ENCODE measurements around the gene PPCDC.

PPCDC gene

DNA sequence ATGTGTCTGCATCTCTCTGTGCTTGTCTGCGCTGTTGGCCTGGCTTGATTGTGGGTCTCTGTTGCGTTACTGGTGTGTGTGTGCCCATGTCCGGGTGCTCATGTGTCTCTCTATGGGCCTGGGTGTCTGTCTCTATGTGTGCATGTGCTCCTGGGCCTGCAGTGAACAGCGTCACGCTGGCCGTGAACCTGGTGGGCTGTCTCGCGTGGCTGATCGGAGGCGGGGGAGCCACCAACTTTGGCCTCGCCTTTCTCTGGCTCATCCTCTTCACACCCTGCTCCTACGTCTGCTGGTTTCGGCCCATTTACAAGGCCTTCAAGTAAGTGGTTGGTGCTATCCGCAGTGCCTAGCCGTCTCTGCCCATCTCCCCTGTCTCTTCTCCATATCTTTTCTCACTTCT is 7.0 kb upstream of the PPCDC start:
- DNase-seq (ENCODE audit: low spot score): no peak

DNA sequence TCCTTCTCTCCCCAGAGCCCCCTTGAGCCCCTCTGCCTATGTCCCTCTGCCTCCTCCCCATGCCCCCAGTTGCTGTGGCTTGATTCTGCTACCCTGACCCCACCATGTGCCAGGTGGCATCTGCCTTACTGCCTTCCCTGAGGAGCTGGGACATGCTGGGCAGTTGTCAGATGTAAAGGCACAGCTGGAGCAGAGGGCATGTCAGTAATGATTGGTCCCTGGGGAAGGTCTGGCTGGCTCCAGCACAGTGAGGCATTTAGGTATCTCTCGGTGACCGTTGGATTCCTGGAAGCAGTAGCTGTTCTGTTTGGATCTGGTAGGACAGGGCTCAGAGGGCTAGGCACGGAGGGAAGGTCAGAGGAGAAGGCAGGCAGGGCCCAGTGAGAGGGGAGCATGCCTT is 3.5 kb upstream of the PPCDC start:
- no peak for DNase-seq (ENCODE audit: low spot score)

DNA sequence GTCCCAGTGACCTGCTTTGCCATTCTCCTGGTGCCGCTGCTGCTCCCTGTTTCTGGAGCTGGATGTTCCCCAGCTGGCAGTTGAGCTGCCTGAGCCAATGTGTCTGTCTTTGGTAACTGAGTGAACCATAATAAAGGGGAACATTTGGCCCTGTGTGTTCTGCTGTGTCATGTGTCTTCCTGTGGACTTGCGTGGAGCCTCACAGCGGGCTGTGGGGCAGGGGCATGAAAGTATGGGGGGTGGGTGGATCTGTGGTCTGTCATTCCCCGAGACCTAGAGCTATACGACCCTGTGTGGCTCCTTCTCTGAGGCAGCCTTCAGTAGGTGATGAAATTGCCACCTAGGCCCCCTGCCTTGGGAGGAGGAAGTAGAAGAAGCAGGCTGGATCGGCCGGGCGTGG is 2.0 kb upstream of the PPCDC start:
- no peak for DNase-seq (ENCODE audit: low spot score)

DNA sequence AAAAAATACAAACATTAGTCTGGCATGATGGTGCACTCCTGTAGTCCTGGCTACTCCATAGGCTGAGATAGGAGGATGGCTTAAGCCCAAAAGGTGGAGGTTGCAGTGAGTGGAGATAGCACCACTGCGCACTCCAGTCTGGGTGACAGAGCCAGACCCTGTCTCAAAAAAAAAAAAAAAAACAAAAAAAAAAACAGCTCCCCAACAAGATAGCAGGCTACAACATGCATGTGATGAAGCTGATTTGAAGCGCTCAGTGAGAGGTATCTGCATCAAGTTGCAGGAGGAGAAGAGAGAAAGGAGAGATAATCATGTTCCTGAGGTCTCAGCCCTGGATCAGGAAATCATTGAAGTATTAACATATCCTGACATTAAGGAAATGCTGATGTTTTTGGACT is 608 bp upstream of the PPCDC start:
- no peak for DNase-seq (ENCODE audit: low spot score)

DNA sequence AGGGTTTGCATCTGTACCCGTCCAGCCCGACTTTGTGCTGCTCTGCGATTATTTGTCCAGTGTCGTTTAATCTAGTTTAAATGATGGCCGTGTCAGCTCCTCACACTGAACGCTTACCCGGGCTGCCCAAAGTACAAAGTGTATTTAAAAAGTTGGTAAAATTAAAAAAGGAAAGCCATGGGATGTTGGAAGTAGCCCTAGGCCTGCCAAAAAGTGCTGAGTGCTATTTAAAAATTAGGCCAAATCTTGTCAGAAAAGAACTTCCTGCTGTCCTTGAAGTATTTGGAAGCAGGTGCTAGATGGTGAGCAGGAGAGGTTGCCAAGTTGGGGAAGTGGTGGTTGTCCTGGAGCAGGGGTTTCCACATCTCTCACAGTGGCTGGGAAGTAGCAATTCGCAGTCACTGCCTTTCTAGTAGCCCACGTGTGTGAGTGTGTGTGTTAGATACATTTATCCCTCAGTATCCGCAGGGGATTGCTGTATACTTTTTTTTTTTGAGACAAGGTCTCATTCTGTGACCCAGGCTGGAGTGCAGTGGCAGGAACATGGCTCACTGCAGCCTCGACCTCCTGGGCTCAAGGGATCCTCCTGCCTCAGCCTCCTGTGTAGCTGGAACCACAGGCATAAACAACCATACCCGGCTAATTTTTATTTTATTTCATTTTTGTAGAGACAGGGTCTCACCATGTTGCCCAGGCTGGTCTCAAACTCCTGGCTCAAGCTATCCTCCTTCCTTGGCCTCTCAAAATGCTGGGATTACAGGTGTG is 664 bp downstream of the PPCDC start:
- DNase-seq (ENCODE audit: low spot score): peak; percentile 36

DNA sequence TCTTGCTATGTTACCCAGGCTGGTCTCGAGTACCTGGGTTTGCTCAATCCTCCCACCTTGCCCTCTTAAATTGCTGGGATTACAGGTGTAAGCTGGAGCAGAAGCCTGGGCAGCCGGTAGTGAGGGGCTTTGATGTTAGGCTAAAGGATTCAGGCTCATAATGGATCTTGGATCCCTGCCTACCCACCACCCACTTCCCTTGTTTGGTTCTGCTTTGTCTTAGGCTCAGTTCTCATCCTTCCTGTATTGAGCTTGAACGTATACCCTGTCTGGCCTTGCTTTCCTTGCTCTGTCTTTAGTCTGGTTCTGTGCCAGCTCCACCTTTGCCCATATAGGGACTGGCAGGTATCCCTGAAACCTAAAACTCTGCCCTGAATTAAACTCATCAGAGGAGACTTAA is 1.7 kb downstream of the PPCDC start:
- no peak for DNase-seq (ENCODE audit: low spot score)

DNA sequence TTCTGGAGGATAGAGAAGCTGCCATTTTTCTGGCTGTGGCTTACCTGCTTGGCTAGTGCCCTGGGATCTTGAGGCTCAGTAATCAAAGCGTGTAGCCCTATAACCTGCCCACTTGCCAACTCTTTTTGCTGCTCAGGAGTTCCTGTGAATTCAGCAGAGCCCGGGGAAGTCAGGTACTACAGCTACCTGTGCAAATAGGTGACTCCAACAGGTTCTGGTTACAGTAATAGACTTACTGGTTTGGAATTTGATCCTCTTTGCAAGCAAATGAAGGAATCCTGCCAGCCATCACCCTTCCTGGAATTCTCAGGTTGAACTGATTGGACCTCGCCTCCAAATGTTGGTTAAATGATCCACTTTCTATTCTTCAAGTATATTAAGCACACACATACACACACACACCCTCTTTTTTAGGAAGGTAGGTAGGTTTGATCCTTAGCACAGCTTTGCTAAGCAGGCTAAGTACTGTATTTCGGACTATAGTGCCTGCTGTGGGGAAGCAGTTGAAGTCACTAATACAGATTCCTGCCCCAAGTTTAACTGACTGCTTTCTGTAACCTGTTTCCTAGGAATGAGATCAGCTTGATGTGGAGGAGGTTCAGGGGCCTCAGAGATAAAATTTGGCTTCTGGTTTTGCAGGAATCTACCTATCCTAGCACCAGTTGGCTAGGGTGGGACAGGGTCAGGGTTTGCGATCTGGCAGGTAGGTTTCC is 2.3 kb downstream of the PPCDC start:
- DNase-seq (ENCODE audit: low spot score): no peak

DNA sequence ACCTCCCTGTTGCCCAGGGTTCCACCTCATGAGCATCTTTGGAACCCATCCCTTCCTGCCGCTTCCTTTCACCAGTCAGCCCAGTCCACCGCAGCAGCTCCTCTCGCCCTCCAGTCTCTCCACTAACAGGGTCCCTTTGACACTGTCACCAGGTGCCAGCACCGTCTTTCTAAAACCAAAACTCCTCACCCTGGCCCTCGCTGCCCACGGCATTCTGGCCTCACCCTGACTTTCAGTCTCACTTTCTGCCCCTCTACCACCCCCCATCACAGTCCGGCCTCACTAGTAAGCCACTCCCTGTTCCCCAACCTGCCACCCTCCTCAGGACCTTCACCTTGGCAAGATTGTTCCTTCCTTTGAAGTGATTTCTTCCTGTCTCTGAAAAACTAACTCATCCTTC is 4.2 kb downstream of the PPCDC start:
- no peak for DNase-seq (ENCODE audit: low spot score)

DNA sequence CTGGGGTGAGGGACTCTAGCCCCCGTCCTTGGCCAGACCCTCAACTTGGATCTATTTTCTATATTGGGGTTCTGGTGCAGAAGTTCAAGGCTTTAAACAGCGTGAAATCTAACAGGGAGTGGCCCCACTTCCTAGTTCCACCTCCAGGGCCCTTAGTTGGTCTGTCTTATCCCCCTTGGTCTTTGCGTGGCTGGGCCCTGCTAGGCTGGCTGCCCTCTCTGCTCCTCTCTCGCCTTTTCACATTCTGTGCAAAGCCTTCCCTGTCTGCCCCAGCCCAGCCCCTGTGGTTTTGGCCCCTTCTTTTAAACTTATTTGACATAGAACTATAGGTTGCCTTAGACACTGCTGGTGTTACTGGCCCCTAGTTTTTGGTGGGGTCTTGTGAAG is 5.6 kb downstream of the PPCDC start:
- DNase-seq (ENCODE audit: low spot score): no peak

DNA sequence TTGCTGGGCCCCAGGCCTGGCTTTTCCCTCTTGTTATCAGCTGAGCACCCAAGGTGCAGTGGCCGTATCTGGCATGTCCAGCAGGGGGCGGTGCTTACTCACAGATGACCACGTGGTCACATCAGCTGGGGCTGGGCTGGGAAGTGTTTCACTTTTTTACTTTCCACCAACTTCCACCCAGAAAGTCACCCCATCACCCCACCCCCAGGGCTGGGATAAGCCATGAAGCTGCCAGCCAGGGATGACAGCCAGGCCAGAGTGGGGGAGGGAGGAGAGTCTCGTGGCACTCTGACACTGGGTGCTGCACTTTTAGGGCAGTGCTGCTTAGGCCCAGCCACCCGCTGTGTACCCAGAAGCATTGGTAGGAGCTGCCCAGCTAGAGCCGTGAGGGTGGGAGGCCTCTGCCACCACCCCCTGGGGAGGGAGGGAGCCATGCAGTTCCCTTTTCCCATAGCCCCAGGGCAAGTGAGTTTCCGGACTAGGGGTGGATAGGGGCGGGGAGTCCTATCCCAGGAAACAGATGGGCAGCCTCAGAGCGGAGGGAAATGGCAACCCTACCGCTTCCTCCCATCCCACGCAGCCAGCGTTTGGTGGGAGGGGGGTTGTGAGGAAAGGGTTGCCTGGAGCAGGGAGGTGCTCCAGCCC is 6.1 kb downstream of the PPCDC start:
- DNase-seq (ENCODE audit: low spot score): peak; percentile 85

DNA sequence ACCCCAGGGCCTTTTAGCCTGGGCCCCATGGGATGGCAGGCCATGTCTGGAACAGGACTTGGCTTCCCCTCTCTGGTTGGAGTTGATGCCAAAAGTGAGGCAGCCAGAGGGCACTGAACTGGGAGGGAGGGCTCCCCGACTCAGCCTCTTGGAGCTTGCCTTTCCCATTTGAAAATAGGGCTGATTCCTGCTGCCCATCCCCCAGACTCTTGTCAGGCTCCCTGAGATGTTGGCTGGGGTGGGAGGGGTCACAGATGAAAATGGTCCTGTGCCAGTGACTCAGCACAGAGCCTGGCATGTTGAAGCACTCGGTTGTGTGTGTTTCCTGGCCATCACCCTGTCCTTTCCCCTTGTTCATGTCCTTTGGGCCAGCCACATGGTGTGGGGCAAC is 6.6 kb downstream of the PPCDC start:
- no peak for DNase-seq (ENCODE audit: low spot score)

DNA sequence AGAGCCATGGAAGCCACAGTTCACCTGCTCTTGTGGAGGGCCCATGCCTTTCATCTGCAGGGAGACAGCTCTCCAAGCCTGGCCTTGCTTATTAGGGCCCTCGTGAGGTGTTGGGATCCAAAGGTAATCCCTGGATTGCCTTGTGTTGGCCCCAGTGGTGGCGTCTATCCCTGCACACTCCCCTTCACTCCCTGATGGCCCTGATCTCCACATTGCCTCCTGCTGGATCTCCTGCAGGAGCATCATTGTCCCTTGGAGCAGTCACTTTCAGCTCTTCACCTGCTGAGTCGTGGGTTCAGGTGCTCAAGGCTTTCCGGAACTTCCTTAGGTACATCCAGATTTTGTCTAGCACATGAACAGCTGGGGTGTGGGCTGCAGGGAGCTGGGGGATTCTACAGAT is 7.0 kb downstream of the PPCDC start:
- no peak for DNase-seq (ENCODE audit: low spot score)

DNA sequence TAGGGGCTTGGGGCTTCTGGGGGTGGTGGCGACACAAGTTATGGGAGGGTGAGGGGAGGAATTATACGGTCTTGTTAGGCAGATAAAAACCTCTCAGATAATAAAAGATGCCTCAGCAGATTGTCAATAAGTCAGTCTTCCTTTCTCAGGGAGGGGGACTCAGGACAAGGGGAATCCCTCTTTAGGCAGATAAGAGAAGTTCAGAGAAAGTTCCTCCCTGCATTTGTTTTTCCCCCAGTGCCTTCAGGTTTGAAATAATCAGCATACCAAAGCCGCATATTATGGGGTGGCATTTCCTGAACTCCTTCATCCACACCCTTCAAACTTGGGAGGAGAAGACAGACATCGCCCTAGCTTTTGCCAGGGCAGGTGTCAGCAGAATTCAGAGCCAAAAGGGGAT is 8.5 kb downstream of the PPCDC start:
- DNase-seq (ENCODE audit: low spot score): no peak

DNA sequence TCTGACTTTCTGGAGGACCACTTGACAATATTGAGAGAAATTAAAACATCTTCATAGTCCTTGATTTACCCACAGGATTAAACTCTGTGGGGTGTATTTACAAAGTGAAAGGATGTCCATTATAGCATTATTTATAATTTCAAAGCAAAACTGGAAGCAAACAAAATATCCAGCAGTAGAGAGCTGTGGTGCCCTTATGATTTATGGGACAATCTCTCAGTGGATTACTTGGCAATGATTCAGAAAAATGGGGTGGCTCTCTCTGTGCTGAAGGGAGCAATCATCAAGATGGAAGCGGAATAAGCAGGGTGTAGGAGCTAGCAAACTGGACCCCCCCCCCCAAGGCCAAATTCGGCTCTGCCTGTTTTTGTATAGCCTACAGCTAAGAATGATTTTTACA is 9.0 kb downstream of the PPCDC start:
- no peak for DNase-seq (ENCODE audit: low spot score)

DNA sequence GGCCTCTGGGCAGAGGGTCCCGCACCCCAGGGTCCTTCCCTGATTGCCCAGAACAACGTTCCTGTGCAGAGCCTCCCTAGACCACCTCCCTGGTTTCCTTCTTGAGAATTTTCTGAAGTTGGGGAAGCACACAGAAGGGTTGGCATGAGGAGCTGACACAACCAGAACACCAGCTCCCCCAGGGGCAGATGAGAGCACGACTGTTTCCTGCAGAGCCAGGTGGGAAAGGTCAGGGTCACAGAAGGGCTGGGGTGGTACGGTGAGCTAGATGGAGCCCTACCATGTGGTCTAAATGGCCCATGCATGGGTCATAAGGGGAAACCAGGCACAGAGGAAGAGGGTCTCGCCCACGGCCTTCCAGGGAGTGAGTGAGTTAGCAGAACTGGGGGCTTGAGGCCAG is 10.4 kb downstream of the PPCDC start:
- no peak for DNase-seq (ENCODE audit: low spot score)

DNA sequence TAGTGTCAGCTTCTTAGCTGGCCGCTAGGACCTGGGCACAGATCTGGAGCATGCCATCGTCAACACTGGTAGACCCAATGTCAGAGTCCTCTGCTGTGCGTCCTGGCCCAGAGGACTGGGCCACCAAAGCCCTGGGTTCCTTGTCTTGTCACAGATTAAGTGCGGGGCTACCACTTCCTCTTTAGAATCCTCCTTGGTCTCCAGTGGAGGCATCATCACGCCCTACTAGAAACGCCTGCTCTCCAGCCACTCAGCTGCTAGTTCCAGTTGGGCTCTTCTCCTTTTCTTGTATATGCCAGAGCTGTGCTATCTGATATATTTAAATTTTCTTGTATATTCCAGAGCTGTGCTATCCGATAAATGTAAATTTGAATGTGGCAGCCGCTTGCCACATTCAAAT is 11.2 kb downstream of the PPCDC start:
- DNase-seq (ENCODE audit: low spot score): no peak

DNA sequence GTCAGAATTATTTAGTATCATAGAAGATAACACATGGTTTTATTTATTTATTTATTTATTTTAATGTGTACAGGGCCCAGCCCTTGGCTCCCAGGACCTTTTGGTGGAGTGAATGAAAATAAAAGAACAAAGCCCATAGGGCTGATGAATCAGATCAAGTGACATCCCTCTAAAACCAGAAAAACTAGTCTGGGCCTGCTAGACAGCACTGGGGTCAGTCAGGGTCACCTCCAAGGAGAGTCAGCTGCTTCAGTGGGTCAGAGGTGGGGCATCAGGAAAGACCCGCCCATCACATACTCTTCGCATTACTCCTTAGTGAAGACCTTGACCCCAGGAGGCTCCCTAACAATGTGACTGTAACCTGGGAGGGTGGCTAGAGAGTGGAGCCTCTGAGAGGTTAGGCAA is 12.8 kb downstream of the PPCDC start:
- peak; percentile 97 for DNase-seq (ENCODE audit: low spot score)

DNA sequence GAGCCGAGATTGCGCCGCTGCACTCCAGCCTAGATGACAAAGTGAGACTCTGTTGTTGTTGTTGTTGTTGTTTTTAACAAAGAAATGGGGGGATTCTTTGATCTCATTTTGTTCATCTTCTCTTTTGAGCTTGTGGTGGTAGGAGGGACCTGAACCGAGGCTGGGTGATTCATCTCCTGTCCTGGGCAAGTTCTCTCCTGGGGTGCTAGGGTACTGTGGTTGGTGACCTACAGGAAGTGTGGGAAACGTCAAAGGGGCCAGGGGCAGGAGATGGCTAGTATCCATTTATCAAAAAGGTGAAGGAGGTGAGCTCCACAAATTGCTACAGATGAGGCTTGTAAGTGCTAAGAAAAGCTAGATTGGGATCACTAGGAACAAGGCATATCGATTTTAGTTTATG is 14.3 kb downstream of the PPCDC start:
- no peak for DNase-seq (ENCODE audit: low spot score)

DNA sequence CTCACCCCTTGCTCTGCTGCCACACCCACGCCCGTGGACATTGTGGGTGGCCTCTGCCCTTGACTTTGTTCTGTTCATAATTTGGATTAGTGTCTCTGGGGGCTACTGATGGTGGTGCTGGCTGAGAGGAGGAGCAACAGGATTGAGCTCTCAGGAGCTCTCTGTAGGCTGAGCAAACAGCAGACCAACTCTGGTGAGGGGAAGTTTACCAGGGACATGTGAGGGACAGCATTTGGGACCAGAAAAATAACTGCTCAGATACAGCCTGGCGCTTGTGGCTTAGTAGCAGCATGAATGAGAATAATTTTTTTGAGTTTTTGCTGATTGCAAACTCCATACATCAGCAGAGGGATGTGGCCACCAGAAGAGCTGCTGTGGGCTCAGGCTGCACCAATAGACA is 14.8 kb downstream of the PPCDC start:
- DNase-seq (ENCODE audit: low spot score): no peak

DNA sequence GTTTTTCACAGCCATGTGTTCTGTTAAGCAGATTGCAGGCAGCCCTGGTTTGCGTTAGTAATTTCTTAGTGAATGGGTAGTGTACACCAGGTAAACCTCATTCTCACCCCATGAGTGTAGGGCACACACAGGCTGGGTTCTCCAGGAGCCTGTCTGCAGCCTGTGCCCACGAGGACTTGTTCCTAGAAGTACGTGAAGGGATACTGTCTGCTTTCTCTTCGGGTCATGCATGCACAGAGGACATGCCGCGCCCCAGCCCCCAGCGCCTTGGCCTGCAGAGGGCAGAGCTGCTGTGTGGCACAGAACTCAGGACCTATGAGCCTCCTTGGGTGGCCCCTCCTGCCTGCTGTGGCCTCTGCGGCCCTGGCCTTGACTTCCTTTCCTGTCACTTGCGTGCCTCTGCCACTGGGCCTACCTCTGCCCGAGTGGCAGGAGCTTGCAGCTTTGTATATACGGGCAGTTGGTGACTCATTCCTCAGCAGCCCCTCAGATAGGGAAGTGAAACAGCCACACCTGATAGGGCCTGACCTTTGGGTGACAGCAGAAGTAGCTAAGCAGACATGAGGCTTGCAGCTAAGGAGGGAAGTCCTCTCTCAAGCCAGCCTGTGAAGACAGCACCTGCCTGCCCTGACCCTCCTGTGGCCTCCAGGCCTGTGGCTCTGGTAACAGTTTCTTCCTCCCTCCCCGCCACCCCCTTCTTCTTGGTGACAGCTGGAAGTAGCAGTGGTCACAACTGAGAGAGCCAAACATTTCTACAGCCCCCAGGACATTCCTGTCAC is 19.5 kb downstream of the PPCDC start:
- peak; percentile 79 for DNase-seq (ENCODE audit: low spot score)

DNA sequence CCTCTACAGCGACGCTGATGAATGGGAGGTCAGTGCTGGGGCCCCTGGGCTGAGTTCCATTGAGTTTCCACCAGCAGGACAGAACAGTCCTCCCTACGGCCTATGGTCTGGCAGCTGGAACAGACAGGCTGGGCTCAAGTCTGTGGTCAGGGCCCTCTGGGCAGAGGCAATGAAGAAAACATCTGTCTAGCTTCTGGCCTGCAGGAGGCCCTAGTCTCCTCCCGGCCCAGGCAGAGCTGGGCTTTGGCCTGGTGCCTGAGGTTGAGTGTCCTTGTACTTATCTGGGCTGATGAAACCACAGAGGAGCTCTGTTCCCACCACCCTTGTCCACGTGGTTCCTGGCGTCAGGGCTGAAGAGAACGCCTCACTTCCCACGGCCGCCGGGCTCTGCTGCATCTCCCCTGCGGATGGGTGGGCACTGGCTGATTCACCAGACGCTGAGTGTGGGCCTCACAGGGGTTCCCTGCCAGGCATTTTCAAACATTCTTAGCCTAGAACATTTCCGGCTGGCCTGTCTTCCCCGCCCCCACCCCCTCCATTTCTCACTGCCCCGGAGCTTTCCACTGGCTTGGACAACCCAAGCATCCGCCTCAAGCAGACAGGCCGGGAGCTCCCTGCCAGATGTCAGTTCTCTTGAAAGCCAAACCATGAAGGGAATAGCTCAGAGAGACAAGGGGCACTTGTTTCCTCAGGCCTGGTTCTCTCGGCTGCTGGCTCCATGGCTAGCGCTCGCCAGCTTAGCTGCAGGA is 20.3 kb downstream of the PPCDC start:
- DNase-seq (ENCODE audit: low spot score): no peak

All from LoVo (cell line).